Measurements from ENCODE around the gene BICC1. TPM values are rescaled to one million over a fixed set of nuclear protein-coding genes. Genes with fewer than 3 reads are reported as not detected.

BICC1 gene
- total and polyA plus RNA-seq, 4 donors = 0.82 to 6.1 (median 4.5) TPM

GRCh38 chr10:58570307-58570723, 57.6 kb downstream of the BICC1 start (continued):
- TF ChIP-seq CTCF (IDR thresholded peaks at IDR 0.05; ENCODE audit: low read depth, low read length, missing input control) (no peak), FOXA1 (IDR thresholded peaks at IDR 0.05) (no peak), SP1 (IDR thresholded peaks at IDR 0.05) (no peak), HNF4G (IDR thresholded peaks at IDR 0.05) (no peak), YY1 (IDR thresholded peaks at IDR 0.05) (no peak), FOXA2 (IDR thresholded peaks at IDR 0.05) (no peak)

GRCh38 chr10:58570979-58571378, 58.3 kb downstream of the BICC1 start:
- no peak for DNase-seq (ENCODE audit: low spot score)
- no peaks in the 10 kb centered on the region for H3K4me1 ChIP-seq (ENCODE audit: control insufficient read depth in 4 of 4, insufficient read depth in 4 of 4, low read length in 3 of 4)
- no peaks in the 10 kb centered on the region for H3K27me3 ChIP-seq (ENCODE audit: control insufficient read depth in 4 of 4, insufficient read depth in 4 of 4, low read length in 3 of 4)
- TF ChIP-seq GABPA (IDR thresholded peaks at IDR 0.05 in 1 of 2, conservative IDR thresholded peaks at IDR 0.05 in 1 of 2) (no peak), HNF4G (IDR thresholded peaks at IDR 0.05) (no peak), ATF3 (IDR thresholded peaks at IDR 0.05) (no peak), NR2F2 (IDR thresholded peaks at IDR 0.05) (no peak), ZBTB33 (IDR thresholded peaks at IDR 0.05) (no peak), RXRA (IDR thresholded peaks at IDR 0.05) (no peak), TAF1 (conservative IDR thresholded peaks at IDR 0.05) (no peak)
- WGBS = 90% methylated on average over 2 of the region's 2 CpGs
- H3K36me3 ChIP-seq (ENCODE audit: control insufficient read depth in 4 of 4, insufficient read depth in 3 of 4, low read depth in 1 of 4, low read length in 3 of 4) = no peaks in the 10 kb centered on the region
- peaks cover 0 to 5% (median 0%) of the 10 kb centered on the region in 4 donors for H3K9me3 ChIP-seq (ENCODE audit: control insufficient read depth in 4 of 4, low read length in 3 of 4)
- H3K9ac ChIP-seq (ENCODE audit: low read depth in 1 of 2, low read length in 2 of 2) = no peak overlapping the region
- no peak overlapping the region for H3K4me3 ChIP-seq (ENCODE audit: low read depth in 1 of 3, low read length in 3 of 3)
- no peak overlapping the region for H3K27ac ChIP-seq (ENCODE audit: low read depth in 1 of 2, low read length in 2 of 2)

GRCh38 chr10:58573144-58573543, 60.5 kb downstream of the BICC1 start:
- H3K4me3 ChIP-seq (ENCODE audit: low read depth in 1 of 3, low read length in 3 of 3) = no peak overlapping the region
- H3K27me3 ChIP-seq (ENCODE audit: control insufficient read depth in 4 of 4, insufficient read depth in 4 of 4, low read length in 3 of 4) = no peaks in the 10 kb centered on the region
- TF ChIP-seq FOXA2 (IDR thresholded peaks at IDR 0.05) = no peak
- H3K9ac ChIP-seq (ENCODE audit: low read depth in 1 of 2, low read length in 2 of 2) = no peak overlapping the region
- peaks cover 0 to 5% (median 0%) of the 10 kb centered on the region in 4 donors for H3K9me3 ChIP-seq (ENCODE audit: control insufficient read depth in 4 of 4, low read length in 3 of 4)
- no peaks in the 10 kb centered on the region for H3K36me3 ChIP-seq (ENCODE audit: control insufficient read depth in 4 of 4, insufficient read depth in 3 of 4, low read depth in 1 of 4, low read length in 3 of 4)
- no peak for DNase-seq (ENCODE audit: low spot score)
- whole genome bisulfite sequencing = 97% methylated on average over 1 of the region's 1 CpG
- H3K4me1 ChIP-seq (ENCODE audit: control insufficient read depth in 4 of 4, insufficient read depth in 4 of 4, low read length in 3 of 4) = no peaks in the 10 kb centered on the region
- no peak overlapping the region for H3K27ac ChIP-seq (ENCODE audit: low read depth in 1 of 2, low read length in 2 of 2)

- Histone ChIP-seq H3K4me1 (ENCODE audit: control insufficient read depth in 4 of 4, insufficient read depth in 4 of 4, low read length in 3 of 4) (no peaks in the 10 kb centered on the region), H3K9me3 (ENCODE audit: control insufficient read depth in 4 of 4, low read length in 3 of 4) (peaks cover 0 to 5% (median 0%) of the 10 kb centered on the region in 4 donors), H3K27ac (ENCODE audit: low read depth in 1 of 2, low read length in 2 of 2) (no peak overlapping the region), H3K27me3 (ENCODE audit: control insufficient read depth in 4 of 4, insufficient read depth in 4 of 4, low read length in 3 of 4) (no peaks in the 10 kb centered on the region), H3K36me3 (ENCODE audit: control insufficient read depth in 4 of 4, insufficient read depth in 3 of 4, low read depth in 1 of 4, low read length in 3 of 4) (no peaks in the 10 kb centered on the region), H3K4me3 (ENCODE audit: low read depth in 1 of 3, low read length in 3 of 3) (no peak overlapping the region), H3K9ac (ENCODE audit: low read depth in 1 of 2, low read length in 2 of 2) (no peak overlapping the region)
- TF ChIP-seq SP1 (IDR thresholded peaks at IDR 0.05) = no peak
- TF ChIP-seq FOXA1 (IDR thresholded peaks at IDR 0.05) = no peak
- TF ChIP-seq JUND (IDR thresholded peaks at IDR 0.05) = no peak
- TF ChIP-seq ZBTB33 (IDR thresholded peaks at IDR 0.05) = no peak
- TF ChIP-seq NR2F2 (IDR thresholded peaks at IDR 0.05) = no peak
- no peak for TF ChIP-seq HNF4A (conservative IDR thresholded peaks at IDR 0.05)
- TF ChIP-seq HNF4G (IDR thresholded peaks at IDR 0.05) = no peak
- TF ChIP-seq TAF1 (conservative IDR thresholded peaks at IDR 0.05) = no peak
- TF ChIP-seq EGR1 (IDR thresholded peaks at IDR 0.05; ENCODE audit: low read depth in 2 of 2) = no peak
- TF ChIP-seq YY1 (IDR thresholded peaks at IDR 0.05) = no peak
- no peak for TF ChIP-seq ATF3 (IDR thresholded peaks at IDR 0.05)
- no peak for TF ChIP-seq MAX (IDR thresholded peaks at IDR 0.05)
- DNase-seq (ENCODE audit: low spot score) = no peak
- WGBS = 65% methylated on average over 1 of the region's 1 CpG
Measured at GRCh38 chr10:58574058-58574457, 61.4 kb downstream of the BICC1 start.

Measured in liver (tissue), 9 donors.